ENCODE data around the gene ZNF679.

DNA sequence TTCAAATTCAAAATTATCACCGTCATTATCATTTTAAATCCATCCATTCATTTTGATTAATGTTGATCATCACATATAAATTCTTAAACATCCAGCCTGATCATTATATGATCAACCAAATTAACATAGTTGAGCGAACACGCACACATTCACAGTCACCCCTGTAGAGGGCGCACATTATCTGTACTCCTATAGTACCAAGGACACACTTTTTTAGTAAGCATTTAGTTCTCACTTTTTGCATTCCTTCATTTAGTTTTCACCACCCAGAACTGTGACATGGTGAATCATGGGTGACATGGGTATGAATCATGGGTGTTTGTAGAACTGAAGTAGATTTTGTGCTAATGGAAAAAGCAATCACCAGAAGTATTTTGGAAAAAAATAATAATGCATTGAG lies 47.3 kb upstream of the ZNF679 start:
- TF ChIP-seq CTCF (IDR thresholded peaks at IDR 0.05): no peak
- no peak for TF ChIP-seq POLR2A (IDR thresholded peaks at IDR 0.05)
- no peak for TF ChIP-seq EP300 (IDR thresholded peaks at IDR 0.05)

Data from ovary (tissue), 3 donors.